ENCODE data around the gene RPL37A.
A peak's percentile ranks its signal among the peaks of the same experiment; 100 is the strongest.
"Not testable (repeated sequence)": the region's sequence is repeated elsewhere in the genome, so short reads cannot be mapped to it uniquely, and the experiment has no call there.

RPL37A gene

GRCh38 chr2:216518566-216519119 is 20.0 kb downstream of the RPL37A start:
- DNase-seq, result not testable (repeated sequence)

GRCh38 chr2:216519154-216519762 is 20.6 kb downstream of the RPL37A start:
- peak; percentile 58 for DNase-seq

GRCh38 chr2:216520112-216520511 is 21.5 kb downstream of the RPL37A start:
- DNase-seq, result no peak

- no peak for DNase-seq
These were observed 24.4 kb downstream of the RPL37A start for GRCh38 chr2:216522892-216523502.

GRCh38 chr2:216525972-216526371 is 27.3 kb downstream of the RPL37A start:
- DNase-seq, result no peak

GRCh38 chr2:216526939-216527338 is 28.3 kb downstream of the RPL37A start:
- DNase-seq, result no peak

GRCh38 chr2:216527600-216527999 is 29.0 kb downstream of the RPL37A start:
- no peak for DNase-seq

GRCh38 chr2:216532562-216532961 is 33.9 kb downstream of the RPL37A start:
- no peak for DNase-seq

- no peak for DNase-seq
These were observed 35.0 kb downstream of the RPL37A start for GRCh38 chr2:216533609-216534008.

GRCh38 chr2:216534809-216535208 is 36.2 kb downstream of the RPL37A start:
- DNase-seq, result no peak

- DNase-seq, result no peak
These were observed 36.9 kb downstream of the RPL37A start for GRCh38 chr2:216535454-216535995.

- peak; percentile 11 for DNase-seq
These were observed 38.1 kb downstream of the RPL37A start for GRCh38 chr2:216536734-216537210.

GRCh38 chr2:216537366-216537765 is 38.7 kb downstream of the RPL37A start:
- no peak for DNase-seq

GRCh38 chr2:216538538-216538937 is 39.9 kb downstream of the RPL37A start:
- no peak for DNase-seq

GRCh38 chr2:216539120-216539519 is 40.5 kb downstream of the RPL37A start:
- DNase-seq, result no peak

GRCh38 chr2:216539791-216540241 is 41.2 kb downstream of the RPL37A start:
- no peak for DNase-seq

GRCh38 chr2:216540920-216541319 is 42.3 kb downstream of the RPL37A start:
- DNase-seq, result no peak

- no peak for DNase-seq
These were observed 42.9 kb downstream of the RPL37A start for GRCh38 chr2:216541505-216541904.

- DNase-seq, result no peak
These were observed 46.7 kb downstream of the RPL37A start for GRCh38 chr2:216545359-216545758.

GRCh38 chr2:216546241-216546640 is 47.6 kb downstream of the RPL37A start:
- no peak for DNase-seq

GRCh38 chr2:216546641-216547403 is 48.2 kb downstream of the RPL37A start:
- DNase-seq, result no peak

- DNase-seq, result peak; percentile 25
These were observed 50.3 kb downstream of the RPL37A start for GRCh38 chr2:216548901-216549331.

All from DMS 273 treated with DMSO at 0.1 percent for 48 hours (cell line).